C4-2B (cell line): ENCODE measurements around the gene EPB41L3.

Experiments used
- H3K27ac ChIP-seq: fragments of 450-650 bp; 2 replicates; pipeline ENCODE4 v1.5.1; 2017
- ZFX ChIP-seq: fragments of 450-650 bp; IDR thresholded peaks from 2 replicates; pipeline ENCODE4 v1.6.1; 2017
- TF ChIP-seq, protein P1 (sequence below): fragments of 450-650 bp; conservative IDR thresholded peaks from 2 replicates; pipeline ENCODE4 v1.5.1; 2017; ENCODE audit warnings: mild to moderate bottlenecking

Gene EPB41L3

DNA sequence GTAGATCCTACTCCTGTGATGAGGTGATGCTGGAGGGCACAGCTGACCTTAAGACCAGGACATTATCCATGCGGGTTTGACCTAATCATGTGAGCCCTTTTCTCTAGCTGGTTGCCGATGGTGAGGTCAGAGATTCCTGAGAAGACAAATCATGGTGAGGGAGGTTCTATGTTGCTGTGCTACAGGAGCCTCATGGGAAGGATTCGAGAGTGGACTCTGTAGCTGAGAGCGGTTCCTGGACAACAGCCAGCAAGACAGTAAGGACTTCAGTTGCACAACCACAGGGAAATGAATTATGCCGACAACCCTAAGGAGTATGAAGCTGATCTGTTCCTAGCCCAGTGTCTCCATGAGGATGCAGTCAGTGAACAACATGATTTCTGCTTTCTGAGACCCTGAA, 80.4 kb downstream of the EPB41L3 start:
- H3K27ac ChIP-seq, result no peak overlapping the region
- no peak for TF ChIP-seq ZFX

DNA sequence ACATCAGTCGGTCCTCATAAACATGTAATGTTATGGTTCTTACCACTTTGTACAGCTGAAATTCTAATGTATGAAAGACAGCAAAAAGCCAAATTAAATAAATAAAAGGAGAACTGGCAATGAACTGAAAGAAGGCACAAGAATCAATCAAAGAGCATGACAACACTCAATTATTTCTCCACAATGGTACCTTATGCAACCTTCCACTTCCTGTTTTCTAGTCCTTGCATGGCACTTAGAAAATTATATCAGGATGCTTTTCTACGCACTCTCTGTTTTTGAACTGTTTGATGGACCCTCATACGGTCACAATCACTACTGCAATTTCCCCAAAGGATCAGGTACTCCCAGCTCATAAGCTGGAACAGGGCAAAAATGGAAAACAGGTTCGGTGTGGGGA, 81.6 kb downstream of the EPB41L3 start:
- no peak for TF ChIP-seq ZFX
- TF ChIP-seq, protein P1, sequence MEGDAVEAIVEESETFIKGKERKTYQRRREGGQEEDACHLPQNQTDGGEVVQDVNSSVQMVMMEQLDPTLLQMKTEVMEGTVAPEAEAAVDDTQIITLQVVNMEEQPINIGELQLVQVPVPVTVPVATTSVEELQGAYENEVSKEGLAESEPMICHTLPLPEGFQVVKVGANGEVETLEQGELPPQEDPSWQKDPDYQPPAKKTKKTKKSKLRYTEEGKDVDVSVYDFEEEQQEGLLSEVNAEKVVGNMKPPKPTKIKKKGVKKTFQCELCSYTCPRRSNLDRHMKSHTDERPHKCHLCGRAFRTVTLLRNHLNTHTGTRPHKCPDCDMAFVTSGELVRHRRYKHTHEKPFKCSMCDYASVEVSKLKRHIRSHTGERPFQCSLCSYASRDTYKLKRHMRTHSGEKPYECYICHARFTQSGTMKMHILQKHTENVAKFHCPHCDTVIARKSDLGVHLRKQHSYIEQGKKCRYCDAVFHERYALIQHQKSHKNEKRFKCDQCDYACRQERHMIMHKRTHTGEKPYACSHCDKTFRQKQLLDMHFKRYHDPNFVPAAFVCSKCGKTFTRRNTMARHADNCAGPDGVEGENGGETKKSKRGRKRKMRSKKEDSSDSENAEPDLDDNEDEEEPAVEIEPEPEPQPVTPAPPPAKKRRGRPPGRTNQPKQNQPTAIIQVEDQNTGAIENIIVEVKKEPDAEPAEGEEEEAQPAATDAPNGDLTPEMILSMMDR, result no peak
- H3K27ac ChIP-seq, result no peak overlapping the region

DNA sequence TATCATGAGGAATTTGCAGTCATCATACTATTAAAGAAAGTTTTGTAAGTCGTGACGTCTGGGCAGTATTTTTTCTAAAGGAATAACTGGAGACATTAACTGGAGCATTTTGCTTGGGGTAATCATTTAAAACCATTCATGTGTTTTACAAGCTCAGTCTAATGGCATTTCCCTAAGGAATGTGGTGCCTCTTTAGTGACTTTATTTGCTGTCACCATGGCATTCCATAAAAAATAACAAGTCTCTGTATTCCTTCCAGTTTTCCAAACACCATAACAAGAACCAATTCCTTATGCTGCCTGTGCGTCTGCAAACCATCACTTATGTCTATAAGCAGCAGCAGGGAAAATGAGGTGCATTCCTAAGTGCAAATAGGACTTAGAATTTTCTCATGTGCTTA, 82.8 kb downstream of the EPB41L3 start:
- H3K27ac ChIP-seq, result no peak overlapping the region
- TF ChIP-seq, protein P1, result no peak
- no peak for TF ChIP-seq ZFX

DNA sequence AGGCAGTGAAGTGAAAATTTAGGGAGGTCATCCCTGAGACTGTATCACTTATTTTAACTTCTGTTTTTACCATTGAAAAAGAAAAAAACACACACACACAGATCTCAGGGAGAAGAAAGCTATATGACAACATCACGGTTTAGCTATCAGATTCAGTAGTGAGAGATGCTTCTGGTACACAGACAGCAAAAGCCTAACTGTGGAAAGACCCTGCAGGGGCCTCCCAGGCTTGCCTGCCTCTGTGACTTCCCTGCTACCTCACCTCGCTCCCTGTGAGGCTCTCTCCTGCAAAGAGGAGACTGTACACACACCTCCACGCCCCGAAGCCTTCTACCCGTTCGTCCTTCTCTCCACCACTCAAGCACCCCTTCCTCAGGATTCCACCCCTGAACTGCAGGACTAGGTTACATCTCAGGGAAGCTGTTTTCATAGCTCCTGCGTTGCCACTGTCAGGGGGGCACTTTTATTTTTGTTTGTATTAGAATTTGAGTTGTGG, 86.3 kb downstream of the EPB41L3 start:
- no peak overlapping the region for H3K27ac ChIP-seq
- no peak for TF ChIP-seq ZFX
- TF ChIP-seq, protein P1, result no peak

DNA sequence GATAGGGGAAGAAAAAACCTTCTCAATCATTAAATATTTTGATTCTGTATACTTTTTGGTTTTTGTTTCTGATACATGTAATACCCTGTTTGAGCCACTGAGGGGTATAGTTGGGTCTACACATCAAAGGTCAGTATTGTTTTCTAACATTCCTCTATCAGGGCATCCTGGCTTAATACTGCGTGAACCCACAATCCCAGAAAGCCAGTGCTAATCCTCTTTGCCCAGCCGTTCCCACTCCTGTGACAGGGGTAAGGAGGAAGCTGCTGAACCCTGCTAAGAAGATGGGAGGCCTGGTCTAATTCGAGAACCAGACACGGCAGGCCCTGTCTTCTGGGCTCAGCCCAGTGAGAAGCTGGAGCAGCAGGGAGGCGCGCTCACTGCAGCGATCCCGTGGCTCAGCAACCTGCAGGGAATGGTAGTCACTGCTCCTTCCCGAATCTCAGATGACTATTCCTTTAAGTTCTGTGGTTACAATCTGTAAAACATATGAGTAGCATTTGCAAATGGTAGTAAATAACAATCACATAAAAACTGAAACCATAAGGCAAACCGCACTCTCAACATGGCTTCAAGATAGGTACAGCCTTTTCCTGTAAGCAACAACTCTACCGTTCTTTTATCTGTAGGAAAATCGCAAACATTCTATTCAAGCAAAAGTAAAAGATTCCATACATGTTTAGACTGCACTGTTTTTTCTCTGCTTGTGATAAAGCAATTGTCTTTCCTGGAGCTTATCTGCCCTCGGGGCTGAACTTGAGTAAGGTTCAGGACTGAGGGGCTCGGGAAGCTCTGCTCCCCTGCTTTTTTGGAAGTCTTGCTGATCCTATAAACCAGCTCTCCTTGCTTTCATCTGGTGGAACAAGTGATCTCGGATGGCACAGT, 87.0 kb downstream of the EPB41L3 start:
- no peak overlapping the region for H3K27ac ChIP-seq
- no peak for TF ChIP-seq ZFX
- TF ChIP-seq, protein P1, result peak; percentile 28

DNA sequence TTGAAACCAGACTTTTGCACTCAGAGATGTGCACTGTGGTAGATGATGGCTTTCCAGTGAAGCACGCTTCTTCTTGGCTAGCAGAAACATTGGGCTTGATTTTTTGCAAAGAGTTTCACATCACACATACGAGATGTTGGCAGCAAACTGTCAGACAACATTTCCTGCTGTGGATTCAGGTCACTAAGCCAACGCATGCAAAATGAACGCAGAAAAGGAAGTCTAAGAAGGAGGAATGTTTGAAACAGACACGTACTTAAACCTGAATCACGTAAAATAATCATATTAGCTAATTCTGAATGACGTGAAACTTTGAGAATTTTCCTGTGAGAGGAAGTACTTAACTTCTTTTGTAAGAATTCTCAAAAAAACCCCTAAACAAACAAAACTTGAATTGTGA, 88.1 kb downstream of the EPB41L3 start:
- no peak overlapping the region for H3K27ac ChIP-seq
- no peak for TF ChIP-seq ZFX

DNA sequence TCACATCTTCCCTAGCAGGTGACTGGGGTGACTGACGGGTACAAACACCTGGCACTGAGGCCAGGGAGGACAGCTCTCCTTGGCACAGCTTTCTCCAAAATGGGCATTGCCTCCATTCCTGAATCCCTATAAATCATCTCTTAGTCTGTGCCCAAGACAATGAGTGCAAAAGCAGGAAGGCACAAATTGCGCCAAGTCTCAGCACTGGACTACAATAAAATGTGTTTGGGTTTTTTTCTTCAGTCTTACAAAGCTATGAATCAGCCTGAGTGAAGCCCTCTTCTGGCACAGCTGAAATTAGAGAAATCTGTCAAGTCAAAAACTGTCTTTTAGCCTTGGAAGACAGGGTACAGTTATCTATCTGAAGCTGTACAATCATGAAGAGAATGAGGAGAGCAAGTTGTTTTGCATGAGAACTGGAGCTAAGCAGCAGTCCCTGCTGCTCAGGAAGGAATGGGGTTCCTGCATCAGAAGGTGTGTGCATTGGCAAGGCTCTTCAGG, 90.8 kb downstream of the EPB41L3 start:
- TF ChIP-seq ZFX, result no peak
- TF ChIP-seq, protein P1, result no peak
- no peak overlapping the region for H3K27ac ChIP-seq

DNA sequence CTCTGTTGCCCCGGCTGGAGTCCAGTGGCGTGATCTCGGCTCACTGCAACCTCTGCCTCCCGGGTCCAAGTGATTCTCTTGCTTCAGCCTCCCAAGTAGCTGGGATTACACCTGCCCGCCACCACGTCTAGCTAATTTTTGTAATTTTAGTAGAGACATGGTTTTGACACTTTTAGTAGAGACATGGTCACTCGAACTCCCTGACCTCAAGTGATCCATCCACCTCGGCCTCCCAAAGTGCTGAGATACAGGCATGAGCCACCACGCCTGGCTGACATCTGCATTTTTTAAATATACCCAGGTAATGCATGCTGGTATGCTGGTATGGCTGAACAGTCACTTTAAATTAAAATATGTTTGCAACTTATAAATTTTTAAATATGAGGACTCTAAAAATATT, 91.9 kb downstream of the EPB41L3 start:
- no peak for TF ChIP-seq ZFX
- TF ChIP-seq, protein P1, result no peak
- H3K27ac ChIP-seq, result no peak overlapping the region
